Smooth muscle cell (in vitro differentiated cells): Measurements from ENCODE around the gene ADGRB3. TPM values are rescaled to one million over a fixed set of nuclear protein-coding genes. Genes with fewer than 3 reads are reported as not detected.
"Not testable (repeated sequence)": the region's sequence is repeated elsewhere in the genome, so short reads cannot be mapped to it uniquely, and the experiment has no call there.

Experiments
- DNase-seq: peaks from one replicate; lab custom pipeline; 2025; ENCODE audit not compliant: unreplicated experiment; lab: John Stamatoyannopoulos, UW
- H2AFZ ChIP-seq: fragments of 200-600 bp; sonication (generic); 2 replicates; pipeline ENCODE4 v1.6.0; 2016; ENCODE audit warnings: antibody characterized with exemption, low read depth, mild to moderate bottlenecking
- H3F3A ChIP-seq: fragments of 200-600 bp; sonication (generic); 2 replicates; pipeline ENCODE4 v1.6.0; 2017; ENCODE audit warnings: antibody characterized with exemption, low read depth
- H3K27ac ChIP-seq: fragments of 200-600 bp; sonication (generic); 2 replicates; pipeline ENCODE4 v1.5.1; 2016; ENCODE audit warnings: low read depth, mild to moderate bottlenecking
- H3K27me3 ChIP-seq: fragments of 200-600 bp; sonication (generic); 2 replicates; pipeline ENCODE4 v1.6.1; 2016; ENCODE audit warnings: low read depth, mild to moderate bottlenecking
- H3K36me3 ChIP-seq: fragments of 200-600 bp; sonication (generic); 2 replicates; pipeline ENCODE4 v1.5.1; 2016; ENCODE audit warnings: low read depth
- H3K4me1 ChIP-seq: fragments of 200-600 bp; sonication (generic); 2 replicates; pipeline ENCODE4 v1.5.1; 2016; ENCODE audit warnings: low read depth
- H3K4me2 ChIP-seq: fragments of 200-600 bp; sonication (generic); 2 replicates; pipeline ENCODE4 v1.6.0; 2016; ENCODE audit warnings: mild to moderate bottlenecking
- H3K4me3 ChIP-seq: fragments of 200-600 bp; sonication (generic); 2 replicates; pipeline ENCODE4 v1.5.1; 2016; ENCODE audit warnings: mild to moderate bottlenecking
- H3K79me2 ChIP-seq: fragments of 200-600 bp; sonication (generic); 2 replicates; pipeline ENCODE4 v1.6.0; 2016; ENCODE audit warnings: low read depth, mild to moderate bottlenecking
- H3K9ac ChIP-seq: fragments of 200-600 bp; sonication (generic); 2 replicates; pipeline ENCODE4 v1.6.0; 2016; ENCODE audit warnings: low read depth
- H3K9me3 ChIP-seq: fragments of 200-600 bp; sonication (generic); replicated peaks from 2 replicates; pipeline ENCODE4 v1.5.1; 2016; ENCODE audit warnings: low read depth
- H4K20me1 ChIP-seq: fragments of 200-600 bp; sonication (generic); 2 replicates; pipeline ENCODE4 v1.6.0; 2016; ENCODE audit warnings: low read depth
- WGBS: methylation state at CpG from one replicate; pipeline ENCODE4 v1.1.7; 2016; ENCODE audit warnings: low lambda C conversion rate; 5-methylcytosine and 5-hydroxymethylcytosine counted together
- polyA plus RNA-seq: library from polyadenylated mRNA; unstranded; fragments of >200 nt; fragmentation: Nextera tagmentation; extraction: Ambion mirVana; gene quantifications from 2 replicates; pipeline ENCODE4 v1.2.1, GENCODE V29; 2016
- total RNA-seq: library from RNA; depleted of rRNA; stranded (reverse); fragments of >200 nt; gene quantifications from 2 replicates; pipeline ENCODE4 v1.2.3, GENCODE V29; 2014
- TF ChIP-seq, protein P1 (sequence below): fragments of 200-600 bp; sonication (generic); IDR thresholded peaks from 2 replicates; pipeline ENCODE4 v1.5.1; 2017; ENCODE audit warnings: borderline replicate concordance, mild to moderate bottlenecking, antibody characterized with exemption; ENCODE audit not compliant: insufficient read depth, poor library complexity, severe bottlenecking

The ADGRB3 gene
- total and polyA plus RNA-seq, 2 experiments from 2014 or later = 0.34 to 0.63 TPM

DNA sequence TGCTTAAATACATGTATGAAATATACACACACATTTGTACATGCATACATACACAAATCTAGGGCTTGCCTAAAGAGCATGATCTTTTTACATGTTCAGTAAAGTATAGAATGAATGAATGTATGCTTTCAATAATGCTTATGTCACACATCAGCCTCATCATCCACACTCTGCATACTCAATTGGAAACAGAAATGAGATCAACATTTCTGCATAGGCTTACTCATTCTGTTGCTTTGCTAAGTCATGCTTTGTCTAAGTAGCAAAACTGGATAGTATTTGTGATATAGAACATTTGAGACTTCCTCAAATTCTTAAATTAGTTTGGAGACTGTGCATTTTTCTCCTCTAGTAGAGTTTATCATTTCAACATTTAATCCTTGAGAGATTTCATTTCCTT is 343.3 kb downstream of the ADGRB3 start:
- no peak for DNase-seq
- TF ChIP-seq, protein P1, sequence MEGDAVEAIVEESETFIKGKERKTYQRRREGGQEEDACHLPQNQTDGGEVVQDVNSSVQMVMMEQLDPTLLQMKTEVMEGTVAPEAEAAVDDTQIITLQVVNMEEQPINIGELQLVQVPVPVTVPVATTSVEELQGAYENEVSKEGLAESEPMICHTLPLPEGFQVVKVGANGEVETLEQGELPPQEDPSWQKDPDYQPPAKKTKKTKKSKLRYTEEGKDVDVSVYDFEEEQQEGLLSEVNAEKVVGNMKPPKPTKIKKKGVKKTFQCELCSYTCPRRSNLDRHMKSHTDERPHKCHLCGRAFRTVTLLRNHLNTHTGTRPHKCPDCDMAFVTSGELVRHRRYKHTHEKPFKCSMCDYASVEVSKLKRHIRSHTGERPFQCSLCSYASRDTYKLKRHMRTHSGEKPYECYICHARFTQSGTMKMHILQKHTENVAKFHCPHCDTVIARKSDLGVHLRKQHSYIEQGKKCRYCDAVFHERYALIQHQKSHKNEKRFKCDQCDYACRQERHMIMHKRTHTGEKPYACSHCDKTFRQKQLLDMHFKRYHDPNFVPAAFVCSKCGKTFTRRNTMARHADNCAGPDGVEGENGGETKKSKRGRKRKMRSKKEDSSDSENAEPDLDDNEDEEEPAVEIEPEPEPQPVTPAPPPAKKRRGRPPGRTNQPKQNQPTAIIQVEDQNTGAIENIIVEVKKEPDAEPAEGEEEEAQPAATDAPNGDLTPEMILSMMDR = no peak
- H3K27ac ChIP-seq = no peak overlapping the region
- no peaks in the 10 kb centered on the region for H3F3A ChIP-seq
- no peaks in the 10 kb centered on the region for H3K4me1 ChIP-seq
- no peaks in the 10 kb centered on the region for H4K20me1 ChIP-seq
- H3K9me3 ChIP-seq = no peaks in the 10 kb centered on the region
- H3K36me3 ChIP-seq = no peaks in the 10 kb centered on the region
- H3K9ac ChIP-seq = no peak overlapping the region
- H3K4me3 ChIP-seq = no peak overlapping the region
- no peaks in the 10 kb centered on the region for H3K27me3 ChIP-seq
- H3K79me2 ChIP-seq = no peaks in the 10 kb centered on the region
- H2AFZ ChIP-seq = no peak overlapping the region
- H3K4me2 ChIP-seq = no peak overlapping the region

DNA sequence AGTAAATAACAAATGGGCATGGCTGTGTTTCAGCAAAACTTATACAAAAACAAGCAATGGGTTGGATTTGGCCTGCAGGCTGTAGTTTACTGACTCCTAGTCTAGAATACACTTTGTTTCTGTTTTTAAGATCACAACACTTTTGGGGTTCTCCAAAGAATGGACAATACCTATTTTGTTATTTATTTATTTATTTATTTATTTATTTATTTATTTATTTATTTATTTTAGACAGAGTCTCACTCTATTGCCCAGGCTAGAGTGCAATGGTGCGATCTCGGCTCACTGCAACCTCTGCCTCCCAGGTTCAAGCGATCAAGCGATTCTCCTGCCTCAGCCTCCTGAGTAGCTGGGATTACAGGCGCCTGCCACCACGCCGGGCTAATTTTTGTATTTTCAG is 346.6 kb downstream of the ADGRB3 start:
- H3K4me2 ChIP-seq, H3K79me2 ChIP-seq: not testable (repeated sequence)

DNA sequence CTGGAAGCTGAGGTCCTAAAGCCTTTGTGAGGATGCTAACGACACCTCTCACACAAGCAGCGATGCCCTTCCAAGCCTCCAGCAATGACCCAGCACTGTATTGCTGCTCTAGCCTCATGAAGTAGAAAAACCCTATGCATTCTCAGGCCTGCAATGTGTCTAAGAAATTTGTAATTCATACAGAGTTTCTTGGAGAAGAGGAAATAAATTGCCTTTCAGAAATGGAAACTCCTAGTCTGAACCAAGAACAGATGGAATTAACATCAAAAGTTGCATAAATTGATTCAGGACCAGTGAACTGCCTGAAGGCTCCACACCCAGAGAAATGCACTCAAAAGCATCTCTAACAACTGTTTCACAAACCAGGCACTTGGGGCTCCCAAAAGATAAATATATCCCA is 353.6 kb downstream of the ADGRB3 start:
- Histone ChIP-seq H3K4me3 (no peak overlapping the region), H3K9me3 (no peaks in the 10 kb centered on the region), H3K27me3 (no peaks in the 10 kb centered on the region), H3K27ac (no peak overlapping the region), H2AFZ (no peak overlapping the region), H4K20me1 (no peaks in the 10 kb centered on the region), H3K79me2 (no peaks in the 10 kb centered on the region), H3K4me1 (no peaks in the 10 kb centered on the region), H3K36me3 (no peaks in the 10 kb centered on the region), H3K9ac (no peak overlapping the region), H3F3A (no peaks in the 10 kb centered on the region), H3K4me2 (no peak overlapping the region)
- TF ChIP-seq, protein P1 = no peak
- WGBS = 86% methylated on average over 2 of the region's 2 CpGs
- DNase-seq = no peak

More for the DNA sequence above, 346.6 kb downstream of the ADGRB3 start:
- not testable (repeated sequence) for H3K9ac ChIP-seq, DNase-seq, H3K4me1 ChIP-seq, H2AFZ ChIP-seq, H3K4me3 ChIP-seq, H3K9me3 ChIP-seq, H3K27ac ChIP-seq, H3F3A ChIP-seq, H3K27me3 ChIP-seq, H4K20me1 ChIP-seq, H3K36me3 ChIP-seq
- 95% methylated on average over 7 of the region's 7 CpGs for WGBS

DNA sequence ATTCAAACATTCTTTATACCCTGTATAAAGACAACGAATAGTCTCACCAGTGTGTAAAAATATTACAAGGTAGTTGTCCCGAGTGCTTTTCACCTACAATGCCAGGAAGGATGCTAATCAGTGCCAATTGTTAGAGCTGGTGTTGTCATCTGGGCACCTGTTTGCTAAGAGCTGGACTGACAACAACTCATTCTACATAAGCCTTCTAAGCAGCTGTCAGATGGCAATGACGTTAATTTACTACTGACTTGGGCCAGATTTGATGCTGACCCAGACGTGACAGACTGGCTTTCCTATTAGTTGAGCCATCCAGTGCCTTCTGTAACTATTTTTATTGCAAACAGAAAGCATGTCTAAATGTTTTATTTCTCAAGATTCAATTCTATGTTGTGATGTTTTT is 355.2 kb downstream of the ADGRB3 start:
- H3K79me2 ChIP-seq = no peaks in the 10 kb centered on the region
- H3K27ac ChIP-seq = no peak overlapping the region
- no peak overlapping the region for H3K4me2 ChIP-seq
- no peaks in the 10 kb centered on the region for H3K9me3 ChIP-seq
- no peak overlapping the region for H2AFZ ChIP-seq
- DNase-seq = no peak
- H4K20me1 ChIP-seq = no peaks in the 10 kb centered on the region
- no peak overlapping the region for H3K4me3 ChIP-seq
- TF ChIP-seq, protein P1 = no peak
- H3F3A ChIP-seq = no peaks in the 10 kb centered on the region
- H3K36me3 ChIP-seq = no peaks in the 10 kb centered on the region
- H3K27me3 ChIP-seq = no peaks in the 10 kb centered on the region
- WGBS = 80% methylated on average over 4 of the region's 4 CpGs
- H3K4me1 ChIP-seq = no peaks in the 10 kb centered on the region
- H3K9ac ChIP-seq = no peak overlapping the region
